Right lobe of liver (tissue), 6 donors: Measurements from ENCODE around the gene ZNF787. TPM values are rescaled to one million over a fixed set of nuclear protein-coding genes. Genes with fewer than 3 reads are reported as not detected.
"Not testable (repeated sequence)": the region's sequence is repeated elsewhere in the genome, so short reads cannot be mapped to it uniquely, and the experiment has no call there.

ENCODE experiments used
- ATAC-seq, 4 donors: fragments of 200-7000 bp; cut with Tn5 transposase; one replicate each; pipeline ENCODE4 v1.9.1; 2020; ENCODE audit warnings: mild to moderate bottlenecking in 4 of 4, moderate library complexity in 4 of 4
- DNase-seq, 3 donors: peaks; one replicate each; pipeline ENCODE4 v3.0.0-alpha.2; 2020
- H3K27ac ChIP-seq, 3 donors: fragments of 200-600 bp; one replicate each; pipeline ENCODE4 v1.8.0; 2022
- H3K27me3 ChIP-seq, 2 donors: fragments of 200-600 bp; one replicate each; pipeline ENCODE4 v1.8.0; 2022
- H3K36me3 ChIP-seq, 4 donors: fragments of 200-600 bp; sonication (generic) in 1 of 4; one replicate each; pipeline versions ENCODE4 v1.5.1 to v1.8.0; 2017 to 2022; ENCODE audit warnings: control low read depth in 1 of 4
- H3K4me1 ChIP-seq, 4 donors: fragments of 200-600 bp; sonication (generic) in 1 of 4; one replicate each; pipeline versions ENCODE4 v1.5.1 to v1.8.0; 2017 to 2022; ENCODE audit warnings: control low read depth in 1 of 4
- H3K4me3 ChIP-seq, 3 donors: fragments of 200-600 bp; one replicate each; pipeline ENCODE4 v1.8.0; 2022
- H3K9me3 ChIP-seq, 4 donors: fragments of 200-600 bp; sonication (generic) in 1 of 4; one replicate each; pipeline versions ENCODE4 v1.5.1 to v1.8.0; 2017 to 2022; ENCODE audit warnings: control low read depth in 1 of 4
- POLR2A ChIP-seq: fragments of 450-650 bp; IDR thresholded peaks from one replicate; pipeline ENCODE4 v1.6.1; 2017; ENCODE audit warnings: antibody characterized with exemption, mild to moderate bottlenecking
- WGBS: methylation state at CpG from one replicate; pipeline ENCODE4 v1.1.6; 2018; ENCODE audit warnings: low coverage, low lambda C conversion rate; ENCODE audit not compliant: insufficient coverage; ENCODE audit errors: missing lambda C conversion rate; 5-methylcytosine and 5-hydroxymethylcytosine counted together
- intact Hi-C, 2 donors: fragments of 100-400 bp; cut with DNase I; formaldehyde crosslinking; loops; one replicate each; pipeline versions ENCODE4 v1.11.2 to v1.14.1; 2022
- total RNA-seq, 6 experiments: library from RNA; depleted of rRNA in 2 of 6; stranded (reverse); fragments of >200 nt in 2 of 6; fragmentation: NEBNext Ultra II Directional in 3 of 6; extraction: Animal tissue kit (Norgen Biotek cat#: 25700) in 3 of 6; gene quantifications; one replicate each; pipeline versions ENCODE4 v1.1.0 to v1.2.4, GENCODE V29; 2016 to 2023
- TF ChIP-seq, protein P1 (sequence below), 4 donors: fragments of 200-600 bp in 3 of 4; fragments of 450-650 bp in 1 of 4; IDR thresholded peaks; one replicate each; pipeline versions ENCODE4 v1.5.1 to v1.8.0; 2016 to 2022; ENCODE audit warnings: antibody characterized with exemption in 4 of 4, mild to moderate bottlenecking in 2 of 4
- donor health status: DM: no; HTN: yes; CAD: no.
- donor health status: DM: no; HTN: no; CAD: no.
- donor health status: DM: no; HTN: no; CAD: no.
- donor health status: DM: no; HTN: yes; CAD: no.
- donor health status: DM: no; HTN: yes; CAD: no.

ZNF787 gene
- total RNA-seq, 6 experiments from 2014 or later = 15.8 to 26.0 (median 22.5) TPM

DNA sequence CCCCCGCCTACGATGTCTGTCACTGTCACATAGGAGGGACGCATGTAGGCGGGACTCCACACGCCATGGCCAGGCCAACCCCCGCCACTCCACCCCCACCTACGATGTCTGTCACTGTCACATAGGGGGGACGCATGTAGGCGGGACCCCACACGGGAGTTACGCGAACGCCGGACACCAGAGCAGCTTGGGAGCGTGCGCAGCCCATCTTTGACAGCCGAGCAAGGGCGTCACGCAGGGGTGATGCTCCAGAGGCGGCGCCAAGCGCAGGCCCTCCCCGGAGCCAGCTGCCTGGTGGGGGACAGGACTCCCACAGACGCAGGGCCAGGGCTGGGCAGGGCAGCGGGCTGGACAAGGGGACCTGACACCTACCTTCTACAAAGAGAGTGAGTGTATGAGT lies 20.0 kb downstream of the ZNF787 start:
- Histone ChIP-seq H3K9me3 (no peaks in the 10 kb centered on the region), H3K27me3 (no peaks in the 10 kb centered on the region), H3K36me3 (peaks cover 0 to 16% (median 4%) of the 10 kb centered on the region in 4 donors), H3K4me1 (peaks cover 0 to 16% (median 8%) of the 10 kb centered on the region in 4 donors), H3K27ac (no peak overlapping the region), H3K4me3 (no peak overlapping the region)
- ATAC-seq = no peak
- intact Hi-C loops = loop anchor here (10.0 kb wide), 2 partner anchors 64 to 74 kb away; partner anchors contain the start of gene GALP (in 1 of the 2)
- 100% methylated on average over 3 of the region's 25 CpGs for WGBS
- no peak for TF ChIP-seq POLR2A
- TF ChIP-seq, protein P1, sequence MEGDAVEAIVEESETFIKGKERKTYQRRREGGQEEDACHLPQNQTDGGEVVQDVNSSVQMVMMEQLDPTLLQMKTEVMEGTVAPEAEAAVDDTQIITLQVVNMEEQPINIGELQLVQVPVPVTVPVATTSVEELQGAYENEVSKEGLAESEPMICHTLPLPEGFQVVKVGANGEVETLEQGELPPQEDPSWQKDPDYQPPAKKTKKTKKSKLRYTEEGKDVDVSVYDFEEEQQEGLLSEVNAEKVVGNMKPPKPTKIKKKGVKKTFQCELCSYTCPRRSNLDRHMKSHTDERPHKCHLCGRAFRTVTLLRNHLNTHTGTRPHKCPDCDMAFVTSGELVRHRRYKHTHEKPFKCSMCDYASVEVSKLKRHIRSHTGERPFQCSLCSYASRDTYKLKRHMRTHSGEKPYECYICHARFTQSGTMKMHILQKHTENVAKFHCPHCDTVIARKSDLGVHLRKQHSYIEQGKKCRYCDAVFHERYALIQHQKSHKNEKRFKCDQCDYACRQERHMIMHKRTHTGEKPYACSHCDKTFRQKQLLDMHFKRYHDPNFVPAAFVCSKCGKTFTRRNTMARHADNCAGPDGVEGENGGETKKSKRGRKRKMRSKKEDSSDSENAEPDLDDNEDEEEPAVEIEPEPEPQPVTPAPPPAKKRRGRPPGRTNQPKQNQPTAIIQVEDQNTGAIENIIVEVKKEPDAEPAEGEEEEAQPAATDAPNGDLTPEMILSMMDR (IDR thresholded peaks at IDR 0.05) = no peak
- DNase-seq = no peak

DNA sequence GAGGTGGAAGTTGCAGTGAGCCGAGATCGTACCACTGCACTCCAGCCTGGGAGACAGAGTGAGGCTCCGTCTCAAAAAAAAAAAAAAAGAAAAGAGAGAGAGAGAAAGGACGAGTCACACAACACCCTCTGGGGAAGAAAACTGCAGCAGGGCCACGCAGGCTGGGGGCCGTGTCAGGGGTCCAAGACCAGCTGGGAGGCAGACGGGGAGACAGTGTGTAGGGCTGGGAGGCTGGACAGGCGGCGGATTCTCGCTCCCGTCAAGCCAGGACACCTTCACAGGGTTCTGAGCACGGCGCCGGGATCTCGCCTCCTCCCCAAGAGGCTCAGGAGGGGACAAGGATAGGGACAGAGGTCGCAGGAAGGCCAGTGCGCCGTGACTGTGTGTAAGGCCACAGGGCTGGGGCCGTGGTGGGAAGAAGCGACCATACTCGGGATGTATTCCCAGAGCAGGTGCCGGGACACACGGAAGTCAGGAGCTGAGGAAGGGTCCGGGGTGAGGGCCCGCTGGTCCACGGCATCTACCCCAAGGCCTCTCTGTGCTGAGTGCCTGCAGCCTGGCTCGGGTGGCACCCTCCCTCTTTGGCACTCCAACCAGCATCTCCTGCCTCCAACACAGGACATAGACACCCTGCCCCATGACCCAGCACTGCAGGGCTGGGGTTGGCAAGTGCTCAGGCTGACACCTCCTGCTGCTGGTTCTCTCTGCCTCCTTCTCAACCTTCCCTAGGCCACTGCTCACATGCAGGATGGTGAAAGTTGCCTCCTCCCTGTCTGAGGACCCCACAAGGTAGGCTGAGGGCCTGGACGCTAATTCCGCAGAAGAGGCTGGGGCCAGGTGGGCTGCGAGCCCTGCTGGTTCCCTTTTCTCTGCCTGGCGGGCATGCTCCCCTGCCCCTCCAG lies 21.2 kb downstream of the ZNF787 start:
- no peaks in the 10 kb centered on the region for H3K27me3 ChIP-seq
- no peak for TF ChIP-seq POLR2A
- TF ChIP-seq, protein P1 (IDR thresholded peaks at IDR 0.05) = no peak
- no peak overlapping the region for H3K4me3 ChIP-seq
- H3K27ac ChIP-seq = no peak overlapping the region
- ATAC-seq (no peak), DNase-seq (peak in 2 of 3 donors; percentile 21 to 48)
- no peaks in the 10 kb centered on the region for H3K9me3 ChIP-seq
- peaks cover 0 to 16% (median 4%) of the 10 kb centered on the region in 4 donors for H3K36me3 ChIP-seq
- WGBS = no CpG with 5 or more reads among the region's 31 CpGs
- intact Hi-C loops = loop anchor here (10.0 kb wide), 2 partner anchors 65 to 75 kb away; partner anchors contain the start of gene GALP (in 1 of the 2)
- H3K4me1 ChIP-seq = peaks cover 0 to 5% (median 2%) of the 10 kb centered on the region in 4 donors

DNA sequence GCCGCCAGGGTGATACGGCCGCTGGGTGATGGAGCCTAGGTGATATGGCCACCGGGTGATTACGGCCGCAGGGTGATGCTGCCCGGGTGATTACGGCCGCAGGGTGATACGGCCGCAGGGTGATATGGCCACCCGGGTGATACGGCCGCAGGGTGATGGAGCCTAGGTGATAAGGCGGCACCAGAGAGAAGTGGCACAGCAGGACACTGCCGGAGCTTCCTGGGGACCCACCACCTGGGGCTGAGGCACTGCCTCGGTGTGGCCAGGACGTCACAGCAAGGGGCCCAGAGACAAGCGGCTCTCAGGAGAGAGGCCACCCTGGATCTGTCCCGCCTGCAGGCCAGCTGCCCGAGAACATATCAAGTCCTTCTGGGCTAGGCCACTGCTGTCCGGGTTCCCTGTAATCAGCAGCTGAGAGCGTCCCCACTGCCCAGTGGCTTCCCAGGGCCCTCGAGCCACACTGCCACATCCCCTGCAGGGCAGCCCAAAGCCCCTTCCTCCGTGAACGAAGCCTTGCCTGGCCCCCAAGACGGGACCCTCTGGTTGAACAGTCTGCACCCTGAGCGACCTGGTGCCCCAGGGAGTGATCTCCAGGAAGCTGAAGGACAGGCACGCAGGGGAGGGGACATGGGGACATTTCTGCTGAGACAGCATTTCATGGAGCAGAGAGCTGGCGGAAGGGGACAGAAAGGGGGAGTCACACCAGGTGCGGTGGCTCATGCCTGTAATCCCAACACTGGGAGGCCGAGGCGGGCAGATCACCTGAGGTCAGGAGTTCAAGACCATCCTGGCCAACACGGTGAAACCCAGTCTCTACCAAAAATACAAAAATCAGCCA lies 22.1 kb downstream of the ZNF787 start:
- Histone ChIP-seq H3K36me3 (peaks cover 0 to 16% (median 4%) of the 10 kb centered on the region in 4 donors), H3K4me3 (no peak overlapping the region), H3K9me3 (no peaks in the 10 kb centered on the region), H3K27ac (no peak overlapping the region), H3K27me3 (no peaks in the 10 kb centered on the region), H3K4me1 (no peaks in the 10 kb centered on the region)
- no peak for TF ChIP-seq POLR2A
- TF ChIP-seq, protein P1 (IDR thresholded peaks at IDR 0.05) = no peak
- DNase-seq (peak in 1 of 3 donors; percentile 46), ATAC-seq (no peak)
- intact Hi-C loops = no loop called here
- WGBS = 95% methylated on average over 4 of the region's 34 CpGs

DNA sequence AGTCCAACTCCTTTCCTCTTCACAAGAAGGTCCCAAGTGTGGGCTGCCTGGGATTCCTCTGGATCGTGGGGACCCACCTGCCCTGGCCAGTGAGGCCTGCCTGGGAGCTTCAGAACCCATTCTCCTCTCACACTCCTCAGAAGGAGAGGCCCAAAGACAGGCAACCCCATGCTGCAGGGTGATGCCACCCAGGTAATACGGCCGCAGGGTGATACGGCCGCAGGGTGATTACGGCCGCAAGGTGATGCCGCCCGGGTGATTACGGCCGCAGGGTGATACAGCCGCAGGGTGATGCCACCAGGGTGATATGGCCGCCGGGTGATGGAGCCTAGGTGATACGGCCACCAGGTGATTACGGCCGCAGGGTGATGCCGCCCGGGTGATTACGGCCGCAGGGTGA lies 22.9 kb downstream of the ZNF787 start:
- H3K4me3 ChIP-seq, H3K27me3 ChIP-seq, ATAC-seq, DNase-seq, intact Hi-C loops, H3K9me3 ChIP-seq, H3K27ac ChIP-seq, H3K4me1 ChIP-seq: not testable (repeated sequence)
- 100% methylated on average over 3 of the region's 21 CpGs for WGBS
- H3K36me3 ChIP-seq = peaks cover 0 to 16% (median 6%) of the 10 kb centered on the region in 4 donors
